TTC549 (cell line): ENCODE measurements around the gene RAB23.

Experiments used
- FAIRE-seq: peaks from 2 replicates; lab custom pipeline; 2012; peaks lifted over from hg19 to GRCh38; lab: Jason Lieb, UNC

RAB23 gene

GRCh38 chr6:57180596-57180995, 41.5 kb downstream of the RAB23 start:
- FAIRE-seq = no peak

GRCh38 chr6:57177545-57178265, 44.4 kb downstream of the RAB23 start:
- no peak for FAIRE-seq

GRCh38 chr6:57174511-57174907, 47.6 kb downstream of the RAB23 start:
- FAIRE-seq = no peak

- FAIRE-seq = no peak
These were observed 48.1 kb downstream of the RAB23 start for GRCh38 chr6:57173886-57174510.

- FAIRE-seq = no peak
These were observed 48.8 kb downstream of the RAB23 start for GRCh38 chr6:57173056-57173885.

GRCh38 chr6:57172136-57173055, 49.7 kb downstream of the RAB23 start, which contains the start of gene BAG2:
Gene BAG2 (plus strand): TSS chr6:57172326. CDS start chr6:57172698, 372 bp downstream.
- FAIRE-seq = no peak

- FAIRE-seq = no peak
These were observed 57.0 kb downstream of the RAB23 start for GRCh38 chr6:57165080-57165479.

- no peak for FAIRE-seq
These were observed 58.2 kb downstream of the RAB23 start for GRCh38 chr6:57163956-57164355.

GRCh38 chr6:57162516-57162915, 59.6 kb downstream of the RAB23 start:
- no peak for FAIRE-seq

GRCh38 chr6:57162028-57162427, 60.1 kb downstream of the RAB23 start:
- no peak for FAIRE-seq

- FAIRE-seq = no peak
These were observed 63.0 kb downstream of the RAB23 start for GRCh38 chr6:57159127-57159526.

- FAIRE-seq = no peak
These were observed 63.4 kb downstream of the RAB23 start for GRCh38 chr6:57158658-57159057.

GRCh38 chr6:57147955-57148858, 73.9 kb downstream of the RAB23 start:
- no peak for FAIRE-seq

GRCh38 chr6:57147401-57147800, 74.7 kb downstream of the RAB23 start:
- no peak for FAIRE-seq

GRCh38 chr6:57143690-57144089, 78.4 kb downstream of the RAB23 start:
- FAIRE-seq = no peak

- FAIRE-seq = no peak
These were observed 80.0 kb downstream of the RAB23 start for GRCh38 chr6:57142178-57142525.

GRCh38 chr6:57141451-57142177, 80.5 kb downstream of the RAB23 start:
- FAIRE-seq = no peak

GRCh38 chr6:57138026-57138425, 84.1 kb downstream of the RAB23 start:
- no peak for FAIRE-seq

GRCh38 chr6:57137350-57137749, 84.8 kb downstream of the RAB23 start:
- no peak for FAIRE-seq
